ENCODE results near the gene KCP.

KCP gene

DNA sequence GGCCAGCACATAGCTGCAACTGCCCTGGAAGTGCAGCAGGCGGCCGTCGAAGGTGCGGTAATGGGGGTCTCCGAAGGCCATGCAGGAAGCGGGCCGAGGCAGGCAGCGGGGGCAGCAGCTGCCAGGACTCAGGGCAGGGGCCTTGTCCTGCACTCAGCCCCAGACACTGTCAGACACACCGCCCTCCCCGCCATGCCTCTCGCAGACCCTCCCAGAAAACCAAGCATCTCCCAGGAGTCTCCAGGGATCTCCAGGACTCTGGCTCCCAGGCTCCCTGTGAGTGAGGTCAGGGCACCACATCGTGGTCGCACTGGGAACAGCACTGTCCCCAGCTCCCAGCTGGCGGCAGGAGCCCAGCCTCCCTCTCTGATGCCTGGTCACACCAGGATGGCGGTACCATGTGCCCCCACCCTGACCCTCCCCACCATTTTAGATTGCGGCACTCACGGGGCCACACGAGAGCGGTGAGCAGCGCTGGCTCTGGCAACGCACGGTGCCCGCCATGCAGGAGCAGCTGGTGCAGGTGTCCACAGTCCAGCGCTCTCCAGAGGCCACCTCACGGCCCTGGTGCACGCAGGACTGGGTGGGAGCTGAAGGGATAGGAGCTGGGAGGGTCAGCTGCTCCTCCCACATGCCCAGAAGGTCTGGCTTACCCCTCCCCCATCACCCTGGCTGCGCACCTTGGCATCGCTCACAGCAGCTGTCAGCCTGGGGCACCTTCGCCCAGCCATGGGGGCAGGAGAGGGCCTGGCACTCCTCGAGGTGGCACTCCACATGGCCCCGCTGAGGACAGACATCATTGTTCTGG is 30.4 kb downstream of the KCP start:
- Mint-ChIP-seq H3K4me1 (no peaks in the 10 kb centered on the region), H3K27me3 (peaks cover 4% of the 10 kb centered on the region), H3K4me3 (no peak overlapping the region), H3K9me3 (no peaks in the 10 kb centered on the region), H3K27ac (no peak overlapping the region)
- DNase-seq, result peak in 1 of 2 donors; percentile 34
- ATAC-seq, result peak; percentile 37

DNA sequence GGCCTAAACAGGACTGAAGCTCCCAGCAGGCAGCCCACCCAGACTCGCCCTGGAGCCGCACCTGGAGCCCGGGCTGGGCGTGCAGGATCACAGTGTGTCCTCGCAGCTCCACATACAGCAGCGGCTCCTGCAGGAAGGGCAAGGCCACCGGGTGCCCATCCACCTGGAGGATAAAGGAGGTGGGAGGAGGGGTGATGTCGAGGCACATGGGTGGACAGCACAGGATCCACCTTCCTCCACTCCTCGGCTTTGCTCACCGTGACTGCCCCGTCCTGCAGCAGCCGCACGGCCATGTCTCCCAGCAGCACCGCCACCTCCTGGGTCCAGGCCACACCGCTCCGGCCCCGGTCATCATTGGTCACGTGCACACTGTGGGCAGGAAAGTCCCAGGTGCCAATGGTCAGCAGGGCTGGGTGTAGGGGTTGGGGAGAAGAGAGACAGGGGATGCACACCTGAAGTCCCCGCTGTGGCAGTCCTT is 31.0 kb downstream of the KCP start:
- DNase-seq, result no peak
- Mint-ChIP-seq H3K27ac (no peak overlapping the region), H3K4me1 (no peaks in the 10 kb centered on the region), H3K27me3 (no peaks in the 10 kb centered on the region), H3K4me3 (no peak overlapping the region), H3K9me3 (no peaks in the 10 kb centered on the region)
- ATAC-seq, result no peak

DNA sequence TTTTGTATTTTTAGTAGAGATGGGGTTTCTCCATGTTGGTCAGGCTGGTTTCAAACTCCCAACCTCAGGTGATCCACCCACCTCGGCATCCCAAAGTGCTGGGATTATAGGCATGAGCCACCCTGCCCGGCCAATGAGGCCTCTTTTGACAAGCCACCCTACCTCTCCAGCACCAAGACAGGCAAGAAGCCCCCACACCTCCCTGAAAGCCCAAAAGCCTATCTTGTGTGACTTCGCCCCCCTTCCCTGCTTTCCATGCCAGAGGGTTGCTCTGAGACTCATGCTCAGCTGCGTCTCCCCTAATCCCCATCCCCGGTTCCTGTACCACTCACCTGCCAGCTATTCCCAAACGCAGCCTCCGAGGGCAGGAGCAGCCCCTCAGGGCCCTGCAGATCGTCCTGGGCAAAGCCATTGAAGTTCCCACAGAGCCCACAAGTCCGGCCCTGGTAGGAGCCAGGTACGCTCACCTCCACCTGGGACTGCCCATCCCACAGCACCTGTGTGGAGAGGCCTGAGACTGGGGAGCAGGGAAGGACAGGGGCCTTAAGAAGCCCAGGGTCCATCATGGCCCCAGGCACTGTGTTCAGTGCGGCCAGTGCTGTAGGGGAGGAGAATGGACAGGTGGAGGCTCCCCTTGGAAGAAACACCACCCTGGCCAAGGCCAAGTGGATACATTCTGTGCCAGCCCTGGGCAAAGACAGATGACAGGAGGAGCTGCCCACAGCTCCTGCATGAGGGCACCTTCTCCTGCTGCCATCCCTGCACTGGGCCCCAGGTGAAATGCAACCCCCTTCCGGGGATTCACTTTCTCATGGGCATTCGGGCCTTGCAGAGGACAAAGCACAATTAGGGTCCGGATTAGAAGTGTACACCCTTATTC is 32.0 kb downstream of the KCP start:
- no peak for ATAC-seq
- Mint-ChIP-seq H3K27ac (no peak overlapping the region), H3K4me1 (no peaks in the 10 kb centered on the region), H3K4me3 (no peak overlapping the region), H3K9me3 (no peaks in the 10 kb centered on the region), H3K27me3 (no peaks in the 10 kb centered on the region)
- no peak for DNase-seq

DNA sequence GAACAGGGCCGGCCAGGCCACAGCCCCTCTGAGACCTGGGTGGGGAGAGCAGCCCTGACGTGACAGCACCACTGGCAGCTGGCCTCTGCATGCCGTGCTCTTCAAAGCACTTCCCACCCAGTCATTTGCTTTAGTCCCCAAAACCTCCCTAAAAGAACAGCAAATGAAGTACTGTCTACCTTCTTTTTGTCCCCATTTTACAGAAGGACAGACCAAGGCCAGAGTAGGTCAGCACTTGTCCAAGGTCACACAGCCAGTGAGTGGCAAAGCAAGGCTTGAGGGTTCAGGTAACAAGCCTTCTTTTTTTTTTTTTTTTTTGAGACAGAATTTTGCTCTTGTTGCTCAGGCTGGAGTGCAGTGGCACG is 32.8 kb downstream of the KCP start:
- ATAC-seq (no peak), DNase-seq (no peak)
- no peak overlapping the region for H3K4me3 Mint-ChIP-seq
- H3K27ac Mint-ChIP-seq, result no peak overlapping the region
- H3K4me1 Mint-ChIP-seq, result no peaks in the 10 kb centered on the region
- H3K27me3 Mint-ChIP-seq, result no peaks in the 10 kb centered on the region
- no peaks in the 10 kb centered on the region for H3K9me3 Mint-ChIP-seq

DNA sequence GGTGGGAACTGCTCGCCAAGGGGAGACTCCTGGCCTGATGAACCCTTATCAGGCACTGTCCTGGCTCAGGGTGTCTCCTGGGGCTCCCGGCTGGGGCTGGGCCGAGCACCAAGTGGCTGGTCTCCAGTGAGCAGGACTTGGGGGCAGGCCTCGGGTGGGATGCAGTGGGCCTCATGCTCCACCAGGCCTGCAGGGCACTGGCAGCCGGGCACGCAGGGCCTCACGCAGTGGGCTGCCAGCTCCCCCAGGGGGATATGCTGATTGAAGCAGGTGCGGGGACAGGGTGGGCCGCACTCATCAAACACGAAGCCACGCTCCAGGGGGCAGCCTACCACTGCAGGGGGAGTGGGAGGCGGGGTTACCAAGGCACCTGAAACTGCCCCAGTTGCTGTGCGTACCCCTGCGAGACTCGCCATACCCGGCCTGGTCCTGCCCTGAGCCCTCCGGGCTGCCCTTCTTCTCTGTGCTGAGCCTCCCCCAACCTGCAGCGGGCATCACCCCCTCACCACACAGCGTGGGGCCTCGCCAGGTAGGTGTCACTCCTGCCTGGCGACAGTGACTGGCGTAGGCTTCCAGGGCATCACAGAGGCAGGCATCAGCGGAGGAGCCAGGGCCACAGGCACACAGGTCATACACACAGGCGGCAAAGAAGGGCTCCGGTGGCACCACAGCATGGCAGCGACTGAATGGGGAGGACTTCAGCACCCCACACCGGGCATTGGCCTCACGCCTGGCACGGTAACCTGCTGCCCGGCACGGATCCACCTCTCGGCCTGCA is 33.3 kb downstream of the KCP start:
- ATAC-seq (peak; percentile 13), DNase-seq (no peak)
- Mint-ChIP-seq H3K4me1 (no peaks in the 10 kb centered on the region), H3K9me3 (no peaks in the 10 kb centered on the region), H3K27ac (no peak overlapping the region), H3K27me3 (no peaks in the 10 kb centered on the region), H3K4me3 (no peak overlapping the region)

DNA sequence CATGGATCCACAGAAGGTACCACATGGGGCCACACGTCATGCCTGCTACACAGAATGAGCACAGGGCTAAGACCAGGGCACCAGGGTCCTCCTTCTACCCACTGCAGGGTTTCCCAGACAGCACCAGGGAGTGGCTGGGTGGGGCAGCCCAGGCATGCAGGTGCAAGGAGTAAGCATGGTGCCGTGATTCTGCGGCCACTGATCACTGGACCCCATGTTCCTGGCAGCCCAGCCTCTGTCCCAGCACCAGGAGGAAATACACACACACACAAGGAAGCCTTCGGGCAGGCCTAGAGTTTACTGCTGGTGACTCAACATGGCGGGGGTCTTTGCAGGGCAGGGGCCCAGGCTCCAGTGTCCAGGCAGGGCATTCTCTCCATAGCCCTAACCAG is 33.9 kb downstream of the KCP start:
- no peak for ATAC-seq
- H3K27ac Mint-ChIP-seq, result no peak overlapping the region
- H3K4me3 Mint-ChIP-seq, result no peak overlapping the region
- H3K9me3 Mint-ChIP-seq, result no peaks in the 10 kb centered on the region
- DNase-seq, result no peak
- no peaks in the 10 kb centered on the region for H3K4me1 Mint-ChIP-seq
- H3K27me3 Mint-ChIP-seq, result no peaks in the 10 kb centered on the region

DNA sequence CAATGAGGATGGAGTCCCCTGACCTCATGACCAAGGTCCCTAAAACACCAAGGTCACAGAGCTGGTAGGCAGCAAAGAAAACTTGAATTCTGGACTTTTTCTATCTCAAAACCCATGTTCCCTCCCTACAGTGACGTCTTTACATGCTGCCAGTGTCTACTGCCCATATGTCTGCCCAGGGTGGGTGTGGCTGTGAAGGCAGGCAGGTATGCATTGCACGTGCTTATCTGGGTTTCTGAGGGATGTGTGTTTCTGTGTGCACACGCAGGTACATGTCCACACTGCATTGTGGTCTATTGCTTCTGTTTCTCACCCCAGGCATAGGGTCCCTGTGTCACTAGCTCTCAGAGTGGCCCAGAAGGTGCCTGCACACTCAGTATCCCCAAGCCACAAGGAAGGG is 34.4 kb downstream of the KCP start:
- no peak overlapping the region for H3K27ac Mint-ChIP-seq
- peaks cover 2% of the 10 kb centered on the region for H3K4me1 Mint-ChIP-seq
- no peak overlapping the region for H3K4me3 Mint-ChIP-seq
- H3K9me3 Mint-ChIP-seq, result no peaks in the 10 kb centered on the region
- DNase-seq (no peak), ATAC-seq (no peak)
- H3K27me3 Mint-ChIP-seq, result peaks cover 4% of the 10 kb centered on the region

DNA sequence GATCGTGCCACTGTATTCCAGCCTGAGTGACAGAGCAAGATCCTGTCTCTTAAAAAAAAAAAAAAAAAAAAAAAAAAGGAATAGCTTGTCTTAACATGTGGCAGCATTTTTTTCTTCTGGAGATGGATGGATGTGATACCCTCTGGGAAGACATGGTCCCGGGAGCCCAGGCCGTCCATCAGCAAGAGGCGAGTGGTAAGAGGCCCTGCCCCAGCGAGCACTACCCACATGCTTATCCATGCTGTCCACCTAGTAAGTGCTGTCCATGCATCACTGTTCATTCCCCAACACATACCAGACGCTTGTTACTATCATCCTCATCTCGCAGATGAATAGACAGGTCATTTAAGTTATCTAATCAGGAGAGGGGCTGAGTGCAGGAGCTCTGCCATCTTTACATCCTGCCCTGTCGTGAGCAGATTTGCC is 35.0 kb downstream of the KCP start:
- no peak for ATAC-seq
- Mint-ChIP-seq H3K4me1 (peaks cover 6% of the 10 kb centered on the region), H3K4me3 (no peak overlapping the region), H3K9me3 (no peaks in the 10 kb centered on the region), H3K27me3 (peaks cover 10% of the 10 kb centered on the region), H3K27ac (no peak overlapping the region)
- no peak for DNase-seq

DNA sequence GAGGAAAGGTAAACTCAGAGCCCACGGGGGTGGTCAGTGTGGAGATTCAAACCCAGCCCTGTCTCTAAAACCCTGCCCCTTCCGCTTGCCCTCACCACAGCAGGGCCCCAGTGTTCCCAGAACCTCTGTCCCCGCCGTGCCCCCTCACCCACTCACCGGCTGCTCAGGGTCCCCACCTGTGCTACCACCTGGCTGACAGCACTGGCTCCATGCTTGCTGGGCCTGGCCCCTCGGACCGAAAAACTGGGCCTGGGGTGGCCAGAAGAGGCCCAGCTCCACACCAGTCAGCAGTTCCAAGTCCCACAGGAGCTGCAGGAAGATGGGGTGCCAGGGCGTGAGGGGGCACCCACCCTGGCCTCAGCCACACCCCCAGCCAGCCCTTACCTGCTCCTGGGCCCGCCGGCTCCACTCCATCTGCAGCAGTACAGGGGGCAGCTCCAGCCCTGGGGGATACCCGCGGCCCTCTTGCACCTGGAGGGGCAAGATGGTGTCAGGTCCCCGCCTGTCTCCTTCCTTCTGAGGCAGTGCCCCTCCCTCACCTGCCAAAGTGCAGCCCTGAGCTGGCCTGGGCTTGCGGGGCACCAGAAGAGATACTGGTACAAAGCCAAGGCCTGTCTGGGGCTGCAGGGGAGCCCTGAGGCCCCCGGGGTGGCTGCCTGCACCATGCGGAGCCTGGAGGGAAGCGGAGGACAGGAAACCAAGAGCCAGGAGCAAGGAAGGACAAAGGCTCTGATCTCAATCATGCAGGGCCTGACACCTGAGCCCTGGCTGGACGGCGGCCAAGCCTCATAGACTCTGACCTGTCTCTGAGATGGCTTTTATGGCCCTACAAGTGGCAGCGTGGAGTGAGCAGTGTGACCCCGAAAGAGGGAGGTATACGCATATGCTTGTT is 36.1 kb downstream of the KCP start:
- peaks cover 16% of the 10 kb centered on the region for H3K27me3 Mint-ChIP-seq
- H3K4me3 Mint-ChIP-seq, result no peak overlapping the region
- DNase-seq (no peak), ATAC-seq (no peak)
- no peak overlapping the region for H3K27ac Mint-ChIP-seq
- H3K9me3 Mint-ChIP-seq, result no peaks in the 10 kb centered on the region
- peaks cover 13% of the 10 kb centered on the region for H3K4me1 Mint-ChIP-seq

DNA sequence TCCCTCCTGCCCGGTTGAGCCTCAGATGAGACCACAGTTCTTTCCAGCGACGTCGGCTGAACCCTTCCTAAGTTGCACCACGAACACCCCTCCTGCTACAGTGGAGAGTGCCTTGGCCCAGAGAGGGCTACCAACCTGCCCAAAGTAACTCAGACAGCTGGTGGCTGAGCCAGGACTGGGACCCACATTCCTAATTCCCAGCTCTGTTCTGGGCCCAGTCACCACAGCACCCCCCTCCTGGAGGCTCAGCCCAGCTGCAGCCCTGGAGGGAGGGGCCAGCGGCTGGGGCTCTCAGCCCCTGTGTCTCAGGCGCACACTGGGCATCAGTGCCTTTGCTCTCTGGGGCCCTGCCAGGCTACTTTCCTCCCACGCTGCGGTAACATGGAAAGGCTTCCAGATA is 37.3 kb downstream of the KCP start:
- Mint-ChIP-seq H3K4me3 (no peak overlapping the region), H3K4me1 (peaks cover 19% of the 10 kb centered on the region), H3K27me3 (peaks cover 16% of the 10 kb centered on the region), H3K9me3 (no peaks in the 10 kb centered on the region), H3K27ac (no peak overlapping the region)
- no peak for ATAC-seq
- no peak for DNase-seq

DNA sequence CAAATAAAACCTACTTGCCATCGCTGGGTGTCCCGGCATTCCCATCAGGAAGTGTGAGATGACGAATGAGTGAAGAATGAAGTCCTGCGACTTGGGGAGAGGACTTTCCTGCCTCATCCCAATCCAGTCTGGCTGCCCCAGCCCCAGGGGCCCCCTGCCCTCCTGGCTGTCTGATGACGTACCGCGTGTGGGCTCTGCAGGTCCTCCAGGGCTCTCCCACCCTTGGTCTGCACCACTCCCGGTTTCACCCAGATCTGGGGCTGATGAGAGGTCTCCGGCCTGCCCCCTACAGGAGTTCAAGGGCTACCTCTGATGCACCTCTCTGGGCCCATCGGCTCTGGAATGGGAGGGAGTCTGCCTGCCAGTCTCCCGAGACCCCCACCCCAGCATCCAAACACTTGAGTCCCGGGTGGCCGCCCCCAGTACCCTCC is 38.1 kb downstream of the KCP start:
- H3K9me3 Mint-ChIP-seq, result no peaks in the 10 kb centered on the region
- peaks cover 19% of the 10 kb centered on the region for H3K4me1 Mint-ChIP-seq
- no peak for DNase-seq
- peaks cover 16% of the 10 kb centered on the region for H3K27me3 Mint-ChIP-seq
- H3K27ac Mint-ChIP-seq, result no peak overlapping the region
- ATAC-seq, result no peak
- no peak overlapping the region for H3K4me3 Mint-ChIP-seq

DNA sequence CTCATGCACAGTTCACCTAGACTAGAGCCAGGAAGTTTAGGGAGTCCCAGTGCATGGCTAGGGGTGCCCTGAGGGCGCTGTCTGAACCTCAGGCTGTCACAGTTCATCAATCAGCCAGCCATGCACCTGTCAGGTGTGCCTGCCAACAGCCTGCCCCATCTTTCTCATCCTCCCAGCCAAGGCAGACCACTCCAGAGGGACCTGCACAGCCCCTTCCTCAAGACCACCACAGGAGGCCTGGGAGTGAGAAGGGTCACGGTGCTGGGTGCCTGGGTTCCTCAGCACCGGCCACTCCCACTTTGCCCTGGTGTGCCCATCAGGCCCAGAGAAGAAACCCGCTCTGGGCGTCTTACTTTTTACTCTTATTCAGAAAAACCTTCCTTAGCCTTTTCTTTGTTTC is 39.5 kb downstream of the KCP start:
- DNase-seq (no peak), ATAC-seq (no peak)
- Mint-ChIP-seq H3K9me3 (no peaks in the 10 kb centered on the region), H3K4me3 (peak overlapping the region; percentile 53 to 80), H3K27me3 (peaks cover 16% of the 10 kb centered on the region), H3K27ac (peak overlapping the region in 1 of 2 donors; percentile 36), H3K4me1 (peaks cover 19% of the 10 kb centered on the region)

DNA sequence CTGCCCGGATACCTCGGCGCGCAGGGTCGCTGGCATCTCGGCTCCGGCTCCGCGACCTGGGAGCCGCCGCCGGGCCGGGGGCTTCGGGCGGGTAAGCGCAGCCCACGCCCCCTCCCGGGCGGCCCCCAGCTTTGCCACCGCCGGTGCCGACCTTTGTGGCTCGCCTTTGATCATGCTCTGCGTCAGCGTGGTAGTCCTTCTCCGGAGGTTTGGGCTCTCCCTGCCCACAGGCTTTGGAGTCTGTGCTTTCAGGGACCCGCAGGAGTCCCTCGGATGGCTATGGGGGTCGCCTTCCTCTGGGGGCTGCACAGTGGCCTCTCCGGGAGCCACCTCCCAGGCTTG is 40.6 kb downstream of the KCP start:
- peak overlapping the region in 1 of 2 donors; percentile 89 for H3K27ac Mint-ChIP-seq
- peaks cover 29% of the 10 kb centered on the region for H3K4me1 Mint-ChIP-seq
- no peak for DNase-seq

DNA sequence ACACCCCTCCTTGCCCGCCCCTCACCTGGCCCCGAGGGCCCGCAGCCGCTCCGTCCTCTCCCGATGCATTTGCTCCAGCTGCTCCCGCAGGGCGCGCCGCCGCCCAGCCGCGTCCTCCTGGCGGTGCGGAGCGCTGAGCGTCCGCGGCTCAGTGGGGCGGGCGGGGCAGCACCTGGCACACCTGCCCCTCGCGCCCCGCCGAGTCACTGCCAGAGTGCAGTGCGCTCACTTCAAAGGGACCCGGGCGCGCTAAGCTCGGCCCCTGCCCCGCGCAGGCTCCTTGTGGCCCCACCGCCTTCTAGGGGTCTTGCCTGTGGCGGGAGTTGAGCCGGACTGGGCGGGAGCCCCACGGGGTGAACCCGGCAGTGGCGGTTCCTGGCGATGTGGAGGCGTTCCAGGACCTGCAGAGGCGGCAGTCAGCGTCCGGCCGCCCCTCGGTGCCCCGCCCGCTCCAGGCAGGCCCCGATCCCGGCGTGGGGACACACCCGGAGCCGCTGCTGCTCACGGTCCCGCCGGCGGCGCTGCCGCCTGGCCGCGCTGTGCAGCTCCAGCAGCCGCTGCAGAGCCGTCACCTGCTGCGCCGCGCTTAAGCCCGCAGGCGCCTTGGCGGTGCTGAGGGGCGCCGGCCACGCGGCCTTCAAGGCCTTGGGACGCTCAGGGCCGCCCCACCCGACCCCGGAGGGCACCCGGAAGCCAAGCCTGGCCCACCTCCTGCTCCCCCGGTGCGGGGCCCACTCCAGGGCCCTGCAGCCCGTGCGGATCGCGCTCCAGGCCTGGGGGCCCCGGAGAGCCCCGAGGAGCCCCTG is 41.2 kb downstream of the KCP start:
- no peak overlapping the region for H3K27ac Mint-ChIP-seq
- H3K4me1 Mint-ChIP-seq, result peaks cover 30% of the 10 kb centered on the region
- DNase-seq, result peak; percentile 66 to 70
- H3K4me3 Mint-ChIP-seq, result peak overlapping the region; percentile 59 to 79
- H3K27me3 Mint-ChIP-seq, result peaks cover 16% of the 10 kb centered on the region
- peak; percentile 88 for ATAC-seq
- H3K9me3 Mint-ChIP-seq, result no peaks in the 10 kb centered on the region

More for the DNA sequence above, 40.6 kb downstream of the KCP start:
- Mint-ChIP-seq H3K27me3 (peaks cover 16% of the 10 kb centered on the region), H3K4me3 (peak overlapping the region; percentile 80), H3K9me3 (no peaks in the 10 kb centered on the region)
- peak; percentile 45 for ATAC-seq

Data from stimulated activated naive CD8-positive, alpha-beta T cell treated with anti-CD3 and anti-CD28 coated beads, Interleukin-15, amount 100 ng/mL, for 72 hours (primary cell).